Measurements from ENCODE around the gene PRCD.
"Not testable (repeated sequence)": the region's sequence is repeated elsewhere in the genome, so short reads cannot be mapped to it uniquely, and the experiment has no call there.

Gene PRCD

DNA sequence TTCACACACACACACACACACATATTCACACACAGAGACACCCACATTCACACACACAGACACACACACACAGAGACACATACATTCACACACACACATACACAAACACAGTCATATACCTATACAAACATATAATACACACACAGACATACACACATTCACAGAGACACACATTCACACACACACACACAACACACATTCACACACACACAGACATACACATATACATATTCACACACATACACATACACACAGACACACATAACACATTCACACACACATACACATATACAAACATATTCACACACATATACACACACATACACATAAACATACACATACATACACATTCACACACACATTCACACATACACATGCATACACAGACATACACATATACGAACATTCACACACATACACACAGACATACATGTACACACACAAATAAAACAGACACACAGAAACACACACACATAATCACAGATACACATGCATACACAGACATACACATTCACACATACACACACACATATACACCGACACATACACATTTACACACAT, 7.9 kb downstream of the PRCD start:
- H3K27me3 Mint-ChIP-seq (ENCODE audit: low read depth), result peaks cover 7% of the 10 kb centered on the region
- peaks cover 5% of the 10 kb centered on the region for H3K4me1 Mint-ChIP-seq (ENCODE audit: low read depth)
- no peak overlapping the region for H3K4me3 Mint-ChIP-seq
- no peaks in the 10 kb centered on the region for H3K36me3 Mint-ChIP-seq (ENCODE audit: low read depth)
- no peaks in the 10 kb centered on the region for H3K9me3 Mint-ChIP-seq
- no peak overlapping the region for H3K27ac Mint-ChIP-seq

DNA sequence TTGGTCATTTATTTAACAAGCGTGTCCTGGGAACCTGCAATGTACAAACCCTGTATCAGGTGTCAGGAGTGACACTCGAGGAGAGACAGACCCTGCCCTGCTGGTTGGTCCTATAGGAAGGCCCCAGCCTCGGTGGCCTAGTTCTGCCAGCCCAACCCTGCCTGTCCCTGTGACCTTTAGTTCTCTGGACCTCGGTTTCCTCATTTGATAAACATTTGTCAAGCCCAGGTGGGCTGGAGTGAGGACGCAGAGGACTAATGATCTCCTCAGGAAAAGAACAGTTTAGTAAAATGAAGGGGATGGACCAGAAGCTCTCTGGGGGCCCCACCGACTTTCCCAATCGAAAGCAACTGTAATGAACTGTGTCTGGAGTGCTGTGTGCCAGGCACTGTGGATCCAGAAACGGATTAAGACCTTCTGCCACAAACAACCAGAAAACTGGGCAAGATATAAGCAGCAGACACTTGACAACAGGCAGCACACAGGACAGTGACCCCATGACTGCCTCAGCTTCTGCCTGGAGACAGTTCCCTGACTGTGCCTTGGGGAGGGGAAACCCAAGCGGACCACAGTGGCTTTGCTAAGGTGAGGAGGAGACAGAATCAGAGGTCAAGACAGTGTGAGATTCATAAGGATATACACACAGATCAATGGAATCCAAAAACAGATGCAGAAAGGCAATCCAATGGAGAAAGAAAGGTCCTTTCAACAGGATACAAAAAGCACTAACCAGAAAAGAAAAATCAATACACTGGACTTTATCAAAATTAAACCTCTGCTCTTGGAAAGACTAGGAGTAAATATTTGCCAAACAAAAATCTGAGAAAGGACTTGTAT, 8.8 kb downstream of the PRCD start:
- Mint-ChIP-seq H3K4me1 (ENCODE audit: low read depth) (peaks cover 5% of the 10 kb centered on the region), H3K36me3 (ENCODE audit: low read depth) (no peaks in the 10 kb centered on the region), H3K27me3 (ENCODE audit: low read depth) (peaks cover 6% of the 10 kb centered on the region), H3K9me3 (no peaks in the 10 kb centered on the region), H3K27ac (no peak overlapping the region), H3K4me3 (no peak overlapping the region)

DNA sequence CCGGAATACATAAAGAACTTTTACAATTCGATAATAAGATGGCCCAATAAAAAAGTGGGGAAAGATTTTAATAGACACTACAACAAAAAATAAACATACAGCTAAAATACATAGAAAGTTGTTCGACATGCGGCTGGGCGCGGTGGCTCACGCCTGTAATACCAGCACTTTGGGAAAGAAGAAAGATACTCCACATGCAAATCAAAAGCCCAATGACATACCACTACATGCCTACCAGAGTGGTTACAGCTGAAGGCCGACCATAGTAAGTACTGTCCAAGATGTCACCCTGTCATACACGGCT, 9.3 kb downstream of the PRCD start:
- H3K36me3 Mint-ChIP-seq (ENCODE audit: low read depth), result no peaks in the 10 kb centered on the region

GRCh38 chr17:76549539-76549938, 9.7 kb downstream of the PRCD start:
- peak overlapping the region; percentile 4 for H3K4me3 Mint-ChIP-seq
- no peaks in the 10 kb centered on the region for H3K27me3 Mint-ChIP-seq (ENCODE audit: low read depth)
- no peaks in the 10 kb centered on the region for H3K9me3 Mint-ChIP-seq
- peaks cover under 1% of the 10 kb centered on the region for H3K36me3 Mint-ChIP-seq (ENCODE audit: low read depth)
- peaks cover 6% of the 10 kb centered on the region for H3K4me1 Mint-ChIP-seq (ENCODE audit: low read depth)
- no peak overlapping the region for H3K27ac Mint-ChIP-seq

More for the DNA sequence above, 9.3 kb downstream of the PRCD start:
- no peak overlapping the region for H3K27ac Mint-ChIP-seq
- H3K4me1 Mint-ChIP-seq (ENCODE audit: low read depth), result peaks cover 5% of the 10 kb centered on the region
- no peak overlapping the region for H3K4me3 Mint-ChIP-seq
- H3K9me3 Mint-ChIP-seq, result no peaks in the 10 kb centered on the region
- H3K27me3 Mint-ChIP-seq (ENCODE audit: low read depth), result peaks cover under 1% of the 10 kb centered on the region

- H3K36me3 Mint-ChIP-seq (ENCODE audit: low read depth), result peaks cover 5% of the 10 kb centered on the region
- no peaks in the 10 kb centered on the region for H3K27me3 Mint-ChIP-seq (ENCODE audit: low read depth)
- no peak overlapping the region for H3K27ac Mint-ChIP-seq
- peaks cover 13% of the 10 kb centered on the region for H3K4me1 Mint-ChIP-seq (ENCODE audit: low read depth)
- peak overlapping the region; percentile 59 for H3K4me3 Mint-ChIP-seq
- H3K9me3 Mint-ChIP-seq, result no peaks in the 10 kb centered on the region
Measured at GRCh38 chr17:76550712-76551615, 11.1 kb downstream of the PRCD start.

DNA sequence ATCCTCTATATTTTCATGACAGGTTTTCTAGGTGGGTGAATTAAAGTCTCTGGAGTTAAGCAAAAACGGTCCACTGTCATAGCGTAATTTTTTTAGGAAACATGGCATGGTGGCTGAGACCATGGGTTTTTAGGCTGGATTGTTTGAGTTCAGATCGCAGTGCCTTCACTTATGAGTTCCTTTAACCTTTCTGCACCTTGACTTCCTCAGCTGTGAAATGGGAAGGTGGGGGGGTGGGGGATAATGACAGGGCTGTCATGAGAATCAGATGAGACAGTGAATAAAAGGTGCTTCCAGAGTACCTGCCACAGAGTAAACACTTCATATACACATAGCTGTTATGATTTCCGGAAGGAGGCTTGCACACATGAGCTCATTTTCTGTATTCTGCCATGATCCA, 11.8 kb downstream of the PRCD start:
- Mint-ChIP-seq H3K27ac (no peak overlapping the region), H3K27me3 (ENCODE audit: low read depth) (no peaks in the 10 kb centered on the region), H3K36me3 (ENCODE audit: low read depth) (peaks cover 5% of the 10 kb centered on the region), H3K4me3 (no peak overlapping the region), H3K9me3 (no peaks in the 10 kb centered on the region), H3K4me1 (ENCODE audit: low read depth) (peaks cover 17% of the 10 kb centered on the region)

DNA sequence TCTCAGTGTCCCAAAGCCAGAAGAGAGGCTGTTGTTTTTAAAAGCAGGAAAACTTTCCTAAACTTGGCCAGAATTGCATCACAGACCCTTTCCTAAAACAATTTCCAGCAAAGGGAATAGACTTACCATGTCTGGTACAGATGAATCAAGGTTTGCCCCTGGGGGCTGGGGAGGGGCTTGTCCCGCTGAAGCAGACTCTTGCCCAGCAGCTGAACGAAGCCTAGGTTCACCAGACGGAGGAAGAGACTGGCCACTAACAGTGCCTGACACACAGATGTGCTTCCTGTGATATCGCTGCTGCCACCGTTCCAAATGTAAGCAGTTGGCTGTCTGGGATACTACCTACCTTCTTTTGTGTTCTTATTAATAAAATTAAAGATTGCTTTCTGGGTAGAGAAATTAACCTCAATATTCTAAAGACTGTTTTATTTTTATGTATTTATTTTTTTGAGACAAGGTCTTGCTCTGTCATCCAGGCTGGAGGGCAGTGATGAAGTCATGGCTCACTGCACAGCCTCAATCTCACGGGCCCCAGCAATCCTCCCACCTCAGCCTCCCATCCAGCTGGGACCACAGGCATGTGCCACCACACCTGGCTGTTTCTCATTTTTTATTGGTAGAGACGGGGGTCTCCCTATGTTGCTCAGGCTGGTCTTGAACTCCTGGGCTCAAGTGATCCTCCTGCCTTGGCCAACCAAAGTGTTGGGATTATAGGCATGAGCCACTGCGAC, 13.5 kb downstream of the PRCD start:
- no peaks in the 10 kb centered on the region for H3K27me3 Mint-ChIP-seq (ENCODE audit: low read depth)

DNA sequence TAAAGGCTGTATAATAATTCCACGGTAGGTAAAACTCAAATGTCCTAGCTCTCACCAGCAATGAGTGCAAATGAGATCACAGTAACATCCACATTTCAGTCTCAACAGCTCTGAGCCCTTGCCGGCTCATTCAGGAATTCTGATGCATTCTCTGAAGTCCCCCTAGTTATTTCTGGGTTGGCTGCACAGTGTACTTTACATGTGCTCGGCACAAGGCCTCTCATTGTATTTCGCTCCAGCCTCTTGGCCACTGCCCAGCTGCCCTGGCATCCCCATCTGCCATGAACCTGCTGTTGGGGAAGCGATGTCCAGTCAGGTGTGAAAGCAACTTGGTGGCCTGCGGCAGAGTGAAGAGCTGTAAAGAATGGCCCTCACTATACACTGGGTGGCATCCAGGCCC, 14.3 kb downstream of the PRCD start:
- Mint-ChIP-seq H3K9me3 (no peaks in the 10 kb centered on the region), H3K27me3 (ENCODE audit: low read depth) (no peaks in the 10 kb centered on the region), H3K4me1 (ENCODE audit: low read depth) (peaks cover 32% of the 10 kb centered on the region), H3K4me3 (no peak overlapping the region), H3K27ac (no peak overlapping the region), H3K36me3 (ENCODE audit: low read depth) (peaks cover 17% of the 10 kb centered on the region)

More for the DNA sequence above, 13.5 kb downstream of the PRCD start:
- no peak overlapping the region for H3K4me3 Mint-ChIP-seq
- H3K9me3 Mint-ChIP-seq, result no peaks in the 10 kb centered on the region
- peaks cover 13% of the 10 kb centered on the region for H3K36me3 Mint-ChIP-seq (ENCODE audit: low read depth)
- no peak overlapping the region for H3K27ac Mint-ChIP-seq
- H3K4me1 Mint-ChIP-seq (ENCODE audit: low read depth), result peaks cover 26% of the 10 kb centered on the region

- Mint-ChIP-seq H3K36me3 (ENCODE audit: low read depth) (peaks cover 34% of the 10 kb centered on the region), H3K4me3 (peak overlapping the region; percentile 97), H3K27ac (peak overlapping the region; percentile 94), H3K27me3 (ENCODE audit: low read depth) (no peaks in the 10 kb centered on the region), H3K4me1 (ENCODE audit: low read depth) (peaks cover 43% of the 10 kb centered on the region), H3K9me3 (no peaks in the 10 kb centered on the region)
Measured at GRCh38 chr17:76556765-76557367, 17.0 kb downstream of the PRCD start.

- Mint-ChIP-seq H3K27me3 (ENCODE audit: low read depth) (no peaks in the 10 kb centered on the region), H3K9me3 (no peaks in the 10 kb centered on the region), H3K36me3 (ENCODE audit: low read depth) (peaks cover 37% of the 10 kb centered on the region), H3K27ac (peak overlapping the region; percentile 94), H3K4me1 (ENCODE audit: low read depth) (peaks cover 44% of the 10 kb centered on the region), H3K4me3 (peak overlapping the region; percentile 97)
Measured at GRCh38 chr17:76557368-76558197, 17.7 kb downstream of the PRCD start.

- Mint-ChIP-seq H3K4me3 (peak overlapping the region; percentile 97), H3K36me3 (ENCODE audit: low read depth) (peaks cover 45% of the 10 kb centered on the region), H3K9me3 (no peaks in the 10 kb centered on the region), H3K4me1 (ENCODE audit: low read depth) (peaks cover 52% of the 10 kb centered on the region), H3K27ac (peak overlapping the region; percentile 94), H3K27me3 (ENCODE audit: low read depth) (no peaks in the 10 kb centered on the region)
Measured at GRCh38 chr17:76558198-76559095, 18.6 kb downstream of the PRCD start.

- not testable (repeated sequence) for H3K27me3 Mint-ChIP-seq (ENCODE audit: low read depth); H3K27ac Mint-ChIP-seq; H3K9me3 Mint-ChIP-seq
- peaks cover 52% of the 10 kb centered on the region for H3K4me1 Mint-ChIP-seq (ENCODE audit: low read depth)
- peaks cover 46% of the 10 kb centered on the region for H3K36me3 Mint-ChIP-seq (ENCODE audit: low read depth)
- peak overlapping the region; percentile 97 for H3K4me3 Mint-ChIP-seq
Measured at GRCh38 chr17:76559460-76559859, 19.6 kb downstream of the PRCD start.
